Thymus (tissue), 11 donors: ENCODE data around the gene SH3BGRL2. TPM values are rescaled to one million over a fixed set of nuclear protein-coding genes. Genes with fewer than 3 reads are reported as not detected.
"Not testable (repeated sequence)": the region's sequence is repeated elsewhere in the genome, so short reads cannot be mapped to it uniquely, and the experiment has no call there.

Experiments used
- DNase-seq, 9 donors: peaks; one replicate each; pipeline ENCODE4 v3.0.0-alpha.2; 2013; ENCODE audit warnings: low spot score in 9 of 9, low read depth in 6 of 9, missing footprints in 1 of 9
- H3K27ac ChIP-seq, 2 donors: one replicate each; pipeline ENCODE4 v1.5.1; 2013; ENCODE audit warnings: control low read depth in 1 of 2, low read depth in 1 of 2, low read length in 1 of 2, mild to moderate bottlenecking in 1 of 2, moderate library complexity in 1 of 2
- H3K27me3 ChIP-seq, 2 donors: one replicate each; pipeline ENCODE4 v1.5.1; 2013; ENCODE audit warnings: low read length in 1 of 2; ENCODE audit not compliant: control insufficient read depth in 2 of 2, insufficient read depth in 1 of 2
- H3K36me3 ChIP-seq, 2 donors: one replicate each; pipeline ENCODE4 v1.5.1; 2013; ENCODE audit warnings: low read length in 1 of 2, mild to moderate bottlenecking in 1 of 2, moderate library complexity in 1 of 2; ENCODE audit not compliant: control insufficient read depth in 2 of 2, insufficient read depth in 2 of 2
- H3K4me1 ChIP-seq, 2 donors: one replicate each; pipeline ENCODE4 v1.5.1; 2013; ENCODE audit warnings: low read length in 2 of 2; ENCODE audit not compliant: control insufficient read depth in 2 of 2, insufficient read depth in 2 of 2
- H3K4me3 ChIP-seq, 2 donors: one replicate each; pipeline ENCODE4 v1.5.1; 2013; ENCODE audit warnings: low read length in 2 of 2, control low read depth in 1 of 2, mild to moderate bottlenecking in 1 of 2
- H3K9me3 ChIP-seq, 2 donors: one replicate each; pipeline ENCODE4 v1.5.1; 2013; ENCODE audit warnings: low read length in 1 of 2, mild to moderate bottlenecking in 1 of 2; ENCODE audit not compliant: control insufficient read depth in 2 of 2, insufficient read depth in 1 of 2
- WGBS: extraction: QIAGEN DNeasy Blood & Tissue Kit; methylation state at CpG from one replicate; pipeline ENCODE4 v1.1.7; 2013; 5-methylcytosine and 5-hydroxymethylcytosine counted together
- polyA plus RNA-seq: library from polyadenylated mRNA; stranded (reverse); fragments of 200-250 nt; gene quantifications from one replicate; pipeline ENCODE4 v1.2.3, GENCODE V29; 2013
- total RNA-seq: library from RNA; stranded (reverse); fragments of 120-200 nt; gene quantifications from one replicate; pipeline ENCODE4 v1.2.4, GENCODE V29; 2013
- donor health status: healthy.

SH3BGRL2 gene
- total and polyA plus RNA-seq, 2 donors: 3.8 to 15.9 TPM

DNA sequence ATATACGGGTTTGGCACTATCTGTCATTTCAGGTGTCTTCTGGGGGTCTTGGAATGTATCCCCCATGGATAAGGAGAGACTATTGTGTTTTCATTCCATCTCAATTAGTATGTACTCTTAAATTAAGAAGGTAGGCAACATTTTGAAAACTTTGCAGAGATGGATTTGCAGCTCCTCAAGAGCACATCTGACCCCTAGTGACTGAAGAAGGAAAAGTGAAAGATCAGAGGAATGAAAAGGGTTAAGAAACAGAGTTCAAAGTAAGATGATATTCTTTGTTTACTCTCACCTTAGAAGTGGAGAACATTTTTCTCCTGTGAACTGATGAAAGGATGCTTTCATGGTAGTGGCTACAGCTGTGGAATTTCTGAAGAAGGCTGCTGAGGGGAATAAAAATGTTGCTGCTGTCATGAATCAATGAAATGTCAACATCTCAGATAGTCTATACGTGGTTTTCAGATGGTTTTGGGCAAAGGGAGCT lies 41.5 kb downstream of the SH3BGRL2 start:
- Histone ChIP-seq H3K9me3 (no peaks in the 10 kb centered on the region), H3K27ac (no peak overlapping the region), H3K27me3 (no peaks in the 10 kb centered on the region), H3K4me3 (no peak overlapping the region), H3K36me3 (no peaks in the 10 kb centered on the region), H3K4me1 (no peaks in the 10 kb centered on the region)
- peak in 2 of 9 donors; percentile 3 to 36 for DNase-seq
- WGBS: 70% methylated on average over 2 of the region's 2 CpGs

GRCh38 chr6:79673947-79674346 lies 42.8 kb downstream of the SH3BGRL2 start:
- Histone ChIP-seq H3K9me3 (no peaks in the 10 kb centered on the region), H3K36me3 (no peaks in the 10 kb centered on the region), H3K4me3 (no peak overlapping the region), H3K27ac (no peak overlapping the region), H3K4me1 (no peaks in the 10 kb centered on the region), H3K27me3 (no peaks in the 10 kb centered on the region)
- no peak for DNase-seq
- 97% methylated on average over 3 of the region's 3 CpGs for WGBS

DNA sequence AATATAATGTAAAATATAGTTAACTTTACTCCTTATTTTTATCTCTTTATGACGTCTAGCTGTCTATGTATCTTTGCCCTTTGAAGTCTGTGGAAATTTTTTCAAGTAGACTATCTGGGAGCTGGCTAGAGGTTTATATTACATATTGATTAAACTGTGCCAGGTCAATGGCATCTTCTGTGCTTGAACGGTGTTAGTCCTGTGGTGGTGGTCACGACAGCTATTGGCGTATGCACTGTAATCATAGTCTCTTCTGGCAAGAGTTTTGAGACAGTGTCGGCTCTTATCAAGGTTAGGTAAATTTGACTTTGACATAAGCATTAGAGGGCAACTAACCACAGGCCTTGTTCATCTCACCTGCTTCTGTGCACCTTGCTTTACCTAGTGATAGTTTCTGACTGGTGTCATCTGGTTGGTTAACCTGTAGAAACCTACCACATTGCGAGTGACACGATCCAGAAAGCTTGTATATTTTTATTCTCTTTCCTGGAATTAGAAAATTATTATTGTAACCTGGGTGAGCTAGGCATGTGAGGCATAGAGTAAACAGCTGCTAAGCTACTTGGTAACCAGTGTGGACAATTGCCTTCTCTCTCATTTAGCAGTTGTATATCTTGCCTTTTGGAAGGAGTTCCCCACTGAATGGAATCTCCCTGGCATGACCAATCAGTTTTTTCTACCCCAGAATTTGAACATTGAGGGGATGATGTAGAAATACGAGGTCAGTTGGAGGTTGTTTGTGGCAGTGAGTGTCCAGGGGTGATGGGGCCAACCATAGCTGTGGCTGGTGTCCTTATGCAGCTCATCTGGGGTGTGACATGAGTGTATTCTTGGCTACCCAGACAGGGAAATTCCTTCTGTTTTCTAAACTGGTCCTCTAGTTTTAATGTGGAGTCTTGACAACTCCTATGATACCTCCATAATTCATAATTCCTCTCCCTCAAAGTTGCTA lies 45.9 kb downstream of the SH3BGRL2 start:
- whole genome bisulfite sequencing: 94% methylated on average over 8 of the region's 8 CpGs
- no peak for DNase-seq
- no peaks in the 10 kb centered on the region for H3K27me3 ChIP-seq
- H3K4me3 ChIP-seq: no peak overlapping the region
- H3K9me3 ChIP-seq: no peaks in the 10 kb centered on the region
- H3K27ac ChIP-seq: no peak overlapping the region
- no peaks in the 10 kb centered on the region for H3K4me1 ChIP-seq
- no peaks in the 10 kb centered on the region for H3K36me3 ChIP-seq

- H3K4me1 ChIP-seq, DNase-seq, H3K27me3 ChIP-seq, H3K27ac ChIP-seq, H3K4me3 ChIP-seq, H3K9me3 ChIP-seq, H3K36me3 ChIP-seq: not testable (repeated sequence)
- 97% methylated on average over 4 of the region's 4 CpGs for WGBS
Observed at GRCh38 chr6:79682682-79683081, 51.6 kb downstream of the SH3BGRL2 start.

DNA sequence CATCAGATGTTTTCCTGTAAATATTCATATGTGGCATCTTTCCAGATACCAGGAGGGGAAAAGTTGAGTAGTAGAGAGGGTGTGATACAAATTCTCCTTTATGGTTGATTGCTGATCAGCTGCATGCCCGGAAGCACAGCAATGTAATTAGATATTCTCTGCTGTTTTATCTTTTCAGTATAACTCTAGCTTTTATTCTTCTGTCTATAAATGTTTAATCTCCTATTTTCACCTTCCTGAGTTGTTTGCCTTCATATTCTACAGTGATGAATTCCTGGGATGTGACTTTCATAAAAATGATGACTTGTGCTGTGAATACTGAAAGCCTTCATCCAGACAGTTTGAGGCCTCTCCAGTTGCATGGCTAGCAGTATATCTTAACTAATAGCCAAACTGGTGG lies 53.7 kb downstream of the SH3BGRL2 start:
- Histone ChIP-seq H3K27me3 (no peaks in the 10 kb centered on the region), H3K4me1 (peaks cover 0 to 2% of the 10 kb centered on the region in 2 donors), H3K4me3 (no peak overlapping the region), H3K9me3 (no peaks in the 10 kb centered on the region), H3K27ac (no peak overlapping the region), H3K36me3 (no peaks in the 10 kb centered on the region)
- no peak for DNase-seq
- 86% methylated on average over 1 of the region's 1 CpG for WGBS

GRCh38 chr6:79686707-79687309 lies 55.7 kb downstream of the SH3BGRL2 start:
- 88% methylated on average over 3 of the region's 3 CpGs for WGBS
- no peak overlapping the region for H3K27ac ChIP-seq
- no peaks in the 10 kb centered on the region for H3K36me3 ChIP-seq
- peaks cover 0 to 2% of the 10 kb centered on the region in 2 donors for H3K4me1 ChIP-seq
- H3K27me3 ChIP-seq: no peaks in the 10 kb centered on the region
- H3K4me3 ChIP-seq: no peak overlapping the region
- DNase-seq: no peak
- no peaks in the 10 kb centered on the region for H3K9me3 ChIP-seq

DNA sequence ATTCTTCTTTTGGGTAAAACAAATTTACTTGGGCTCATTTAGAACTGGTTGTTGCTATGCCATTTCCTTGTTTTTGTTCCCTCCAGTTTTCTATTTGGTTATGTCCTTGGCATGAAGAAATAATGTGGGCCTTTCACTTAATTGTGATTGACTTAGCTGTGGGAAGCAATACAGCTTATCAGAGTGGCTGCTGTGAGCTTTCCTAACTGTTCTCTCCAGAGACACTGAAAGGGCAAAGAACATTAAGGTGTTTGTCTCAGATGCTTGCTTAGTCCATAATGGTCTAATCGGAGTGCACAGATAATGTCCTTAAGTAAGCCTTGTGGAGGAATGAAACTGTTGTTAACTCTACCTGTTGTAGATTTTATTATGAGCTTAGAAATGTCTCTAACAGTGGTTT lies 56.6 kb downstream of the SH3BGRL2 start:
- WGBS: 94% methylated on average over 1 of the region's 1 CpG
- peaks cover 0 to 2% of the 10 kb centered on the region in 2 donors for H3K4me1 ChIP-seq
- H3K4me3 ChIP-seq: no peak overlapping the region
- H3K36me3 ChIP-seq: no peaks in the 10 kb centered on the region
- H3K27ac ChIP-seq: no peak overlapping the region
- H3K9me3 ChIP-seq: no peaks in the 10 kb centered on the region
- no peak for DNase-seq
- H3K27me3 ChIP-seq: no peaks in the 10 kb centered on the region

- DNase-seq: no peak
- Histone ChIP-seq H3K27me3 (no peaks in the 10 kb centered on the region), H3K36me3 (no peaks in the 10 kb centered on the region), H3K4me1 (no peaks in the 10 kb centered on the region), H3K9me3 (no peaks in the 10 kb centered on the region), H3K4me3 (no peak overlapping the region), H3K27ac (no peak overlapping the region)
- WGBS: 88% methylated on average over 3 of the region's 3 CpGs
Observed at GRCh38 chr6:79694156-79694555, 63.0 kb downstream of the SH3BGRL2 start.

- no peak overlapping the region for H3K27ac ChIP-seq
- no peak overlapping the region for H3K4me3 ChIP-seq
- H3K27me3 ChIP-seq: no peaks in the 10 kb centered on the region
- H3K36me3 ChIP-seq: no peaks in the 10 kb centered on the region
- no peaks in the 10 kb centered on the region for H3K9me3 ChIP-seq
- DNase-seq: no peak
- no peaks in the 10 kb centered on the region for H3K4me1 ChIP-seq
- WGBS: 97% methylated on average over 6 of the region's 6 CpGs
Observed at GRCh38 chr6:79694623-79695343, 63.7 kb downstream of the SH3BGRL2 start.
